Amniotic epithelial cell (primary cell): ENCODE data around the gene AASS.

Source experiments
- DNase-seq: peaks from one replicate; pipeline ENCODE4 v3.0.0-alpha.2; 2010; ENCODE audit warnings: low read depth

Gene AASS

GRCh38 chr7:122038904-122039303 is 105.1 kb downstream of the AASS start:
- no peak for DNase-seq

DNA sequence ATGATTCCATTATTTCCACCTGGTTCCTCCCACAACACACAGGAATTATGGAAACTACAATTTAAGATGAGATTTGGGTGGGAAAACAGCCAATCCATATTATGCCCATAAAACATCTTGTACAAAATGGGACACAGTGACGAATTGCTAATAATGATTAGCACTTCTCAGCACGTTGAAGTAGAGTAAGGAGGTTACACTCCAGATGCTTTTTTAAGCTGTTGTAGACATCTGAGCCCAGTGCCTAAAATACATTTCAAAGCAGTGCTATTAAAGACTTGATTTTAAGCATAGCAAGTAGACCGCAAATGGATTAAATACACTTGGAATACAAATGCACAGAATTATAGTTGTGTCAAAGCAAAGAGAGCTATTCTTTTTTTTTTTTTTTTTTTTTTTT is 105.9 kb downstream of the AASS start:
- no peak for DNase-seq

DNA sequence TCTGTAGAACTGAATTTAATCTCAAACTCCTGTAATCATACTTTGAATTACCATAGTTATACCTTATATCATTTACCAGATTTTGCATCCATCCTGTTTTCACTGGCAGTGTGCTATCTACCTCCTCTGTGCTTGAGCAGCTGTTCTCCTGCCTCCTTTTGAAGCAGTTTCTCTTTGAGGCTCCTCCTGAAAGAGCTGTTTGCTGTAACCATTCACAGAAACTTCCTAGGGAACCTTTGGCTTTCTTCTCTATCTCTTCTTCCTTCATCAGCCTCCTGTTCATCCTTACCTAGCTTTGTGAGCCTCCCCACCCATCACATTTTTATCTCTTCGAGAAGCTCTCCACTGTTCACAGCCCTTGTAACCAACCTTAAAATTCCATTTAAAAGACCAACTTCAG is 108.2 kb downstream of the AASS start:
- DNase-seq: no peak

- DNase-seq: no peak
Observed at GRCh38 chr7:122033641-122034040, 110.4 kb downstream of the AASS start.

GRCh38 chr7:122027058-122027457 is 117.0 kb downstream of the AASS start:
- no peak for DNase-seq
